AG04449 (cell line): ENCODE measurements around the gene NEO1.
A peak's percentile ranks its signal among the peaks of the same experiment; 100 is the strongest.

Experiments used
- CTCF ChIA-PET: fragments of 350-600 bp; formaldehyde crosslinking; extraction: SDS; loops from one replicate; lab custom pipeline; 2021; ENCODE audit warnings: antibody characterized with exemption; lab: Yijun Ruan, JAX
- POLR2A ChIA-PET: fragments of 400-600, 350-600 bp; formaldehyde crosslinking; extraction: SDS; loops from one replicate; lab custom pipeline; 2020; ENCODE audit warnings: antibody characterized with exemption, inconsistent platforms; lab: Yijun Ruan, JAX
- DNase-seq: peaks from one replicate; pipeline ENCODE4 v3.0.0-alpha.2; 2010; ENCODE audit warnings: low read depth, low spot score
- H3K4me3 ChIP-seq: 2 replicates; pipeline ENCODE4 v1.5.1; 2011; ENCODE audit warnings: low read depth, mild to moderate bottlenecking, control low read depth, low read length
- TF ChIP-seq, protein P1 (sequence below): IDR thresholded peaks from one replicate; pipeline ENCODE4 v1.5.1; 2011; ENCODE audit warnings: mild to moderate bottlenecking, moderate library complexity, low read length, control low read depth, inconsistent platforms; ENCODE audit not compliant: insufficient read depth; ENCODE audit errors: missing control alignments

Gene NEO1

DNA sequence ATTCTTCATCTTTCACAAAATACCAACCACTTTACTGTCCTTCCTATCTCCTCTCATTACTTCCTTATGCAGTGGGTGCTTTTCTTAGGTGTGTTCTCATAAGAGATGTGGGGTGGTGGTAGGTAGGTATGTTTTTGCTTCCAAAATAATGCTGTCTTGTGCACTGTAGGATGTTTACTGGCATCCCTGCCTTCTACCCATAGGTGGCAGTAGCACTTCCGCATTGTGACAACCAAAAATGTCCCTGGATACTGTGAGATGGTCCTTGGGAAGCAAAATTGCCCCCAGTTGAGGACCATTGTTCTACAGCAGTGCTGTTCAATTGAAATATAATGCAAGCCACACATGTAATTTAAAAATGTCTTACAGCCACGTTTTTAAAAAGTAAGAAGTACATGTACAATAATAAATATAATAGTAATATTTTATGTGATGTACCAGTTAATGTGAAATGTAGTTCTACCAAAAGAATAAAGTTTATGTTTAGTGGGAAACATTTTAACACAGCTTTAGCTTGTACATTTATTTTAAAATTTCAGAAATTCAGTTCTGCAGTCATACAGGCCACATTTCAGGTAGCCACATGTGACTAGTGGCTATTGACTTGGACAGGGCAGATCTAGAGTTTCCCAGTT is 75.2 kb downstream of the NEO1 start:
- TF ChIP-seq, protein P1, sequence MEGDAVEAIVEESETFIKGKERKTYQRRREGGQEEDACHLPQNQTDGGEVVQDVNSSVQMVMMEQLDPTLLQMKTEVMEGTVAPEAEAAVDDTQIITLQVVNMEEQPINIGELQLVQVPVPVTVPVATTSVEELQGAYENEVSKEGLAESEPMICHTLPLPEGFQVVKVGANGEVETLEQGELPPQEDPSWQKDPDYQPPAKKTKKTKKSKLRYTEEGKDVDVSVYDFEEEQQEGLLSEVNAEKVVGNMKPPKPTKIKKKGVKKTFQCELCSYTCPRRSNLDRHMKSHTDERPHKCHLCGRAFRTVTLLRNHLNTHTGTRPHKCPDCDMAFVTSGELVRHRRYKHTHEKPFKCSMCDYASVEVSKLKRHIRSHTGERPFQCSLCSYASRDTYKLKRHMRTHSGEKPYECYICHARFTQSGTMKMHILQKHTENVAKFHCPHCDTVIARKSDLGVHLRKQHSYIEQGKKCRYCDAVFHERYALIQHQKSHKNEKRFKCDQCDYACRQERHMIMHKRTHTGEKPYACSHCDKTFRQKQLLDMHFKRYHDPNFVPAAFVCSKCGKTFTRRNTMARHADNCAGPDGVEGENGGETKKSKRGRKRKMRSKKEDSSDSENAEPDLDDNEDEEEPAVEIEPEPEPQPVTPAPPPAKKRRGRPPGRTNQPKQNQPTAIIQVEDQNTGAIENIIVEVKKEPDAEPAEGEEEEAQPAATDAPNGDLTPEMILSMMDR = peak; percentile 79
- H3K4me3 ChIP-seq = no peak overlapping the region
- DNase-seq = no peak
- CTCF ChIA-PET = interaction anchor here (0.6 to 0.9 kb wide), 2 partner anchors 13 to 79 kb away, joined by 3 read pairs; no protein-coding TSS in a partner anchor
- POLR2A ChIA-PET = no interaction called here

DNA sequence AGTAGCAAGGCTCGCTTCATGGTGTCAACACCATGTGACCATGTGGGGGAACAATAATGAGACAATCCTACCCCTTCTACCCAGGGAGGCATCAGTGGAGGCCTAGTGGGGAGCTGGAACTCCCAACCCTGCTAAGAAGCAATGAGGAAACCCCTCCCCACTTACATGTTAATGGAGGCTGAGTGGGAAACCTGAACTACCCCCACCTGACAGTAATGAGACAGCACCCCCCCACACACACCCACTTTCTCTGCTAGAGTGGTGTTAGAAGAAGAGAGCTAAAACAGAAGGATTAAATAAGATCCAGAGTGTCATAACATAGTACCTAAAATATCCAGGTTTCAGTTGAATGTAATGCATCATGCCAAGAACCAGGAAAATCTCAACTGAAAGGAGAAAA is 78.6 kb downstream of the NEO1 start:
- DNase-seq = no peak
- no peak overlapping the region for H3K4me3 ChIP-seq
- ChIA-PET CTCF (no interaction called here), POLR2A (no interaction called here)
- TF ChIP-seq, protein P1 = no peak

GRCh38 chr15:73134196-73134595 is 81.9 kb downstream of the NEO1 start:
- no peak for DNase-seq
- TF ChIP-seq, protein P1 = no peak
- POLR2A ChIA-PET = no interaction called here
- CTCF ChIA-PET = no interaction called here
- no peak overlapping the region for H3K4me3 ChIP-seq

DNA sequence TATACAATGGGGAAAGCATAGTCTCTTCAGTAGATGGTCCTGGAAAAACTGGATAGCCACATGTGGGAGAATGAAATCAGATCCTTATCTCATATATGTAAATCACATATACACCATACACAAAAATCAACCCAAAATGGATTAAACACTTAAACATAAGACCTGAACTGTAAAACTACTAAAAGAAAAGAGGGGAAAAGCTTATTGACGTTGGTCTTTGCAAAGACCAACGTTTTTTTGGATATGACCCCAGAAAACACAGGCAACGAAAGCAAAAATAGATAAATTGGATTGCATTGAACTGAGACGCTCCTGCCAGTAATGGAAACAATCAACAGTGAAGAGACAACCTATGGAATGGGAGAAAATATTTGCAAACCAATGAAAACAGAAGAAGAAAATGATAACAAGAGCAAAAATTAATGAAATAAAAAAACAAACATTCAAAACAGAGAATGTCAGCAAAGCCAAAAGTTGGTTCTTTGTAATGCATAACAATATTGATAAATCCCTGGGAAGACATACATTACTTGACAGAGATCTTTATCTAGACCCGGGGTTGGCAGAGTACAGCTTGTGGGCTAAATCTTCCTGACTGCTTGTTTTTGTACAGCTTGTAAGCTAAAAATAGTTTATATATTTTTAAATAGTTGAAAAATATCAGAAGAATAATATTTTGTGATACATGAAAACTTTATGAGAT is 86.9 kb downstream of the NEO1 start:
- no peak overlapping the region for H3K4me3 ChIP-seq
- CTCF ChIA-PET = no interaction called here
- TF ChIP-seq, protein P1 = no peak
- POLR2A ChIA-PET = no interaction called here
- no peak for DNase-seq

GRCh38 chr15:73139744-73140553 is 87.7 kb downstream of the NEO1 start:
- DNase-seq = no peak
- TF ChIP-seq, protein P1 = no peak
- POLR2A ChIA-PET = no interaction called here
- CTCF ChIA-PET = no interaction called here
- H3K4me3 ChIP-seq = no peak overlapping the region
